HepG2 (cell line): ENCODE measurements around the gene ABI3. TPM values are rescaled to one million over a fixed set of nuclear protein-coding genes. Genes with fewer than 3 reads are reported as not detected.
"Not testable (repeated sequence)": the region's sequence is repeated elsewhere in the genome, so short reads cannot be mapped to it uniquely, and the experiment has no call there.

Experiments
- ATAC-seq: fragments of 200-7000 bp; cut with Tn5 transposase; 3 replicates; pipeline ENCODE4 v1.9.1; 2020; ENCODE audit warnings: mild to moderate bottlenecking, moderate library complexity
- BruUV-seq: library from RNA; stranded (reverse); fragments of 400-500 nt; replicated peaks from 2 replicates; lab custom pipeline; 2021; lab: Mats Ljungman, UMichigan
- CTCF ChIA-PET: fragments of 300-600 bp; formaldehyde crosslinking; extraction: SDS; loops from one replicate; lab custom pipeline; 2021; ENCODE audit warnings: low total read pairs, inconsistent platforms, low intra/inter-chr PET ratio; lab: Yijun Ruan, JAX
- POLR2A ChIA-PET: fragments of 350-600 bp; sonication (Branson Sonifier 250); formaldehyde crosslinking; loops from one replicate; lab custom pipeline; 2020; ENCODE audit warnings: antibody characterized with exemption, inconsistent platforms; lab: Yijun Ruan, JAX
- DNase-seq: peaks from one replicate; pipeline ENCODE4 v3.0.0-alpha.2; 2015; ENCODE audit warnings: low spot score
- FAIRE-seq: peaks from 3 replicates; lab custom pipeline; 2011; peaks lifted over from hg19 to GRCh38; lab: Jason Lieb, UNC
- H2AFZ ChIP-seq: one replicate; pipeline ENCODE4 v1.6.1; 2011; ENCODE audit warnings: low read length, inconsistent platforms
- H3K27ac ChIP-seq: fragments of 300-600 bp; 3 replicates; pipeline ENCODE4 v1.8.0; 2011; ENCODE audit warnings: mixed run types, mild to moderate bottlenecking, mixed read lengths, low read length, inconsistent platforms; ENCODE audit not compliant: insufficient read depth; ENCODE audit errors: extremely low read length
- H3K27me3 ChIP-seq, 2 experiments: fragments of 200-600 bp in 1 of 2; 2 replicates in 1 of 2; 3 replicates in 1 of 2; pipeline versions ENCODE4 v1.6.0 to v1.8.0; 2011; ENCODE audit warnings: low read length in 2 of 2, mild to moderate bottlenecking in 2 of 2, moderate library complexity in 2 of 2, inconsistent platforms in 1 of 2; ENCODE audit not compliant: insufficient read depth in 2 of 2, control insufficient read depth in 1 of 2
- H3K36me3 ChIP-seq, 2 experiments: fragments of 200-600 bp in 1 of 2; replicated peaks in 1 of 2; 2 replicates in 1 of 2; 3 replicates in 1 of 2; pipeline versions ENCODE4 v1.5.1 to v1.8.0; 2011; ENCODE audit warnings: low read length in 2 of 2, inconsistent platforms in 1 of 2; ENCODE audit not compliant: insufficient read depth in 2 of 2, control insufficient read depth in 1 of 2
- H3K4me1 ChIP-seq: 2 replicates; pipeline ENCODE4 v1.5.1; 2012; ENCODE audit warnings: low read length, inconsistent platforms; ENCODE audit not compliant: insufficient read depth
- H3K4me2 ChIP-seq: 2 replicates; pipeline ENCODE4 v1.6.0; 2011; ENCODE audit warnings: low read depth, low read length, inconsistent platforms
- H3K4me3 ChIP-seq, 3 experiments: fragments of 200-600 bp in 1 of 3; sonication (generic), shearing (Covaris generic) in 1 of 3; replicated peaks in 1 of 3; 2 replicates each; pipeline ENCODE4 v1.5.1; 2011 to 2016; ENCODE audit warnings: low read length in 3 of 3, inconsistent platforms in 2 of 3, low read depth in 2 of 3, mild to moderate bottlenecking in 2 of 3, control low read depth in 1 of 3, mixed read lengths in 1 of 3; ENCODE audit not compliant: insufficient read depth in 1 of 3
- H3K79me2 ChIP-seq: one replicate; pipeline ENCODE4 v1.6.1; 2011; ENCODE audit warnings: low read length, inconsistent platforms; ENCODE audit not compliant: insufficient read depth
- H3K9ac ChIP-seq: 2 replicates; pipeline ENCODE4 v1.6.0; 2011; ENCODE audit warnings: mild to moderate bottlenecking, low read depth, low read length, inconsistent platforms; ENCODE audit not compliant: insufficient read depth
- H3K9me3 ChIP-seq: 2 replicates; pipeline ENCODE4 v1.5.1; 2012; ENCODE audit warnings: mild to moderate bottlenecking, low read length
- H4K20me1 ChIP-seq: 2 replicates; pipeline ENCODE4 v1.6.0; 2011; ENCODE audit warnings: inconsistent platforms, mild to moderate bottlenecking, low read length, moderate library complexity; ENCODE audit not compliant: insufficient read depth
- ZNF761 ChIP-seq: sonication (generic); formaldehyde crosslinking; conservative IDR thresholded peaks from 2 replicates; pipeline ENCODE4 v1.4.0; 2020; ENCODE audit warnings: mild to moderate bottlenecking, missing genetic modification reagents
- WGBS: methylation state at CpG from one replicate; pipeline ENCODE4 v1.1.6; 2017; ENCODE audit warnings: low lambda C conversion rate; 5-methylcytosine and 5-hydroxymethylcytosine counted together
- in situ Hi-C: cut with HindIII; loops from 2 replicates; pipeline ENCODE4 v1.10.0; 2017; ENCODE audit warnings: low pct_unique_long_range_greater_than_20kb; ENCODE audit not compliant: extremely low pct_ligation_motif_present
- intact Hi-C: fragments of 100-400 bp; cut with micrococcal nuclease; formaldehyde crosslinking; loops from one replicate; pipeline ENCODE4 v1.10.0; 2022; ENCODE audit not compliant: unreplicated experiment
- polyA plus RNA-seq, 8 experiments: library from polyadenylated mRNA; depleted of rRNA in 3 of 8; stranded (reverse) in 7 of 8; unstranded in 1 of 8; fragments of >200 nt; fragmentation: Illumina TruSeq in 4 of 8; extraction: Trizol in 4 of 8; gene quantifications; 2 replicates each; pipeline versions ENCODE4 v1.2.1 to v1.2.3, GENCODE V29; 2011 to 2016; ENCODE audit warnings: low read depth in 4 of 8, missing spikeins in 1 of 8, mixed read lengths in 1 of 8; ENCODE audit not compliant: insufficient read depth in 1 of 8
- total RNA-seq, 5 experiments: library from RNA; depleted of rRNA; stranded (reverse); fragments of >200 nt; fragmentation: Illumina TruSeq; extraction: Trizol; gene quantifications; 2 replicates each; pipeline ENCODE4 v1.2.3, GENCODE V29; 2016; ENCODE audit warnings: low read depth in 1 of 5
- TF ChIP-seq, protein P1 (sequence below): sonication (generic); formaldehyde crosslinking; IDR thresholded peaks from 2 replicates; pipeline ENCODE4 v1.5.0; 2020; ENCODE audit warnings: mild to moderate bottlenecking, missing genetic modification reagents
- TF ChIP-seq, protein P2 (sequence below): sonication (generic); formaldehyde crosslinking; IDR thresholded peaks from 2 replicates; pipeline ENCODE4 v1.5.1; 2020; ENCODE audit warnings: mild to moderate bottlenecking, missing genetic modification reagents

ABI3 gene
- total and polyA plus RNA-seq, 2 of the 13 experiments (the other 11 are each of a cell fraction or from before 2014, with no cell fraction given) = not detected

DNA sequence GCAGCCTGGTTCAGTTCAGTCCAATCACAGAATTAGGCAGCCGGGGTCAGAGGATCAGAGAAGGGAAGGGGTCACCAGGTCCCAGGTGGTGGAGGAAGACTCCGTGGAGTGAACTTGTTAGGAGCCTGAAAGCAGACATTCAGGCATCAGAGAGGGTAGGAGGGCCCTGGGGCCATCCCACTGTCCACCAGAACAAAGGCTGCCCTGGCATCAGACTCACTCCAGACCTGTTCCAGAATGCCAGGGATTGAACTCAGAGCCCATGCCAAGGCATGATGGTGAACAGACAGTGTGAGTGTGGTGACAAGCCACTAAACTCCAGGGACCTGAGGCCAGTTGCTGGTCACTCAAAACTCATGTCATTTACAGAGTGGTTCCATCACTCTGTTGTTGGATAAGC is 40.3 kb upstream of the ABI3 start (continued):
- TF ChIP-seq, protein P1, sequence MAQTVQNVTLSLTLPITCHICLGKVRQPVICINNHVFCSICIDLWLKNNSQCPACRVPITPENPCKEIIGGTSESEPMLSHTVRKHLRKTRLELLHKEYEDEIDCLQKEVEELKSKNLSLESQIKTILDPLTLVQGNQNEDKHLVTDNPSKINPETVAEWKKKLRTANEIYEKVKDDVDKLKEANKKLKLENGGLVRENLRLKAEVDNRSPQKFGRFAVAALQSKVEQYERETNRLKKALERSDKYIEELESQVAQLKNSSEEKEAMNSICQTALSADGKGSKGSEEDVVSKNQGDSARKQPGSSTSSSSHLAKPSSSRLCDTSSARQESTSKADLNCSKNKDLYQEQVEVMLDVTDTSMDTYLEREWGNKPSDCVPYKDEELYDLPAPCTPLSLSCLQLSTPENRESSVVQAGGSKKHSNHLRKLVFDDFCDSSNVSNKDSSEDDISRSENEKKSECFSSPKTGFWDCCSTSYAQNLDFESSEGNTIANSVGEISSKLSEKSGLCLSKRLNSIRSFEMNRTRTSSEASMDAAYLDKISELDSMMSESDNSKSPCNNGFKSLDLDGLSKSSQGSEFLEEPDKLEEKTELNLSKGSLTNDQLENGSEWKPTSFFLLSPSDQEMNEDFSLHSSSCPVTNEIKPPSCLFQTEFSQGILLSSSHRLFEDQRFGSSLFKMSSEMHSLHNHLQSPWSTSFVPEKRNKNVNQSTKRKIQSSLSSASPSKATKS (CRISPR knock-in tag) = no peak

DNA sequence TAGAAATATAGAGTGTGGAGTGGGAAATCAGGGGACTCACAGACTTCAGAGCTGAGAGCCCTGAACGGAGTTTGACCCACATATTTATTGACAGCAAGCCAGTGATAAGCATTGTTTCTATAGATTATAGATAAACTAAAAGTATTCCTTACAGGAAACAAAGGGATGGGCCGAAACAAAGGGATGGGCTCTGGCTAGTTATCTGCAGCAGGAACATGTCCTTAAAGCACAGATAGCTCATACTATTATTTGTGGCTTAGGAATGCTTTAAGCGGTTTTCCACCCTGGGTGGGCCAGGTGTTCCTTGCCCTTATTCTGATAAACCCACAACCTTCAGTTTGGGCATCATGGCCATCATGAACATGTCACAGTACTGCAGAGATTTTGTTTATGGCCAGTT is 39.8 kb upstream of the ABI3 start:
- intact Hi-C loops, in situ Hi-C loops, H4K20me1 ChIP-seq, CTCF ChIA-PET, H3K4me3 ChIP-seq, H3K9ac ChIP-seq, DNase-seq, FAIRE-seq, H3K4me2 ChIP-seq, H2AFZ ChIP-seq, H3K4me1 ChIP-seq, H3K79me2 ChIP-seq, H3K36me3 ChIP-seq, ATAC-seq, H3K27ac ChIP-seq, BruUV-seq: not testable (repeated sequence)
- peaks cover 2 to 28% of the 10 kb centered on the region in 2 experiments; a peak in 3 of 5 replicates for H3K27me3 ChIP-seq
- TF ChIP-seq ZNF761 = peak; percentile 95
- H3K9me3 ChIP-seq = peaks cover 12% of the 10 kb centered on the region
- POLR2A ChIA-PET = interaction anchor here (1.3 kb wide), 1 partner anchor 22 kb away, joined by 3 read pairs; no protein-coding TSS in a partner anchor
- 6% methylated on average over 3 of the region's 3 CpGs for WGBS

DNA sequence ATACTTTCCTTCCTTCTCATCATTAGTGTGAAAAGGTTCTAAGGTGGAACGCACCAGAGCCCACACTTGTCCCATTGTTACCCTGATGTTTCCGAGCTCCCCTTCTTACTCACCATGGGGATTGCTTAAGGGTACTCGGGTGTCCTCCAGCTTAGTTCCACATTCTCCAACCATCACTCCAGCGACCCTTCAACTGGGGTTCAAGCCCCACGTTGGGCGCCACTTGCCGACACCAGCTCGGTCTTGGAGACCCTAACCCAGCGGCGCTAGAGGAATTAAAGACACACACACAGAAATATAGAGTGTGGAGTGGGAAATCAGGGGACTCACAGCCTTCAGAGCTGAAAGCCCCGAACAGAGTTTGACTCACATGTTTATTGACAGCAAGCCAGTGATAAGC is 34.5 kb upstream of the ABI3 start:
- DNase-seq, H3K27ac ChIP-seq, H3K27me3 ChIP-seq, H3K4me1 ChIP-seq, BruUV-seq, H3K4me3 ChIP-seq, intact Hi-C loops, ATAC-seq, H3K79me2 ChIP-seq, H3K36me3 ChIP-seq, H3K9ac ChIP-seq, H4K20me1 ChIP-seq, in situ Hi-C loops, FAIRE-seq, POLR2A ChIA-PET, CTCF ChIA-PET, H3K4me2 ChIP-seq, H2AFZ ChIP-seq: not testable (repeated sequence)
- peaks cover 30% of the 10 kb centered on the region for H3K9me3 ChIP-seq
- 48% methylated on average over 11 of the region's 11 CpGs for WGBS
- TF ChIP-seq, protein P2, sequence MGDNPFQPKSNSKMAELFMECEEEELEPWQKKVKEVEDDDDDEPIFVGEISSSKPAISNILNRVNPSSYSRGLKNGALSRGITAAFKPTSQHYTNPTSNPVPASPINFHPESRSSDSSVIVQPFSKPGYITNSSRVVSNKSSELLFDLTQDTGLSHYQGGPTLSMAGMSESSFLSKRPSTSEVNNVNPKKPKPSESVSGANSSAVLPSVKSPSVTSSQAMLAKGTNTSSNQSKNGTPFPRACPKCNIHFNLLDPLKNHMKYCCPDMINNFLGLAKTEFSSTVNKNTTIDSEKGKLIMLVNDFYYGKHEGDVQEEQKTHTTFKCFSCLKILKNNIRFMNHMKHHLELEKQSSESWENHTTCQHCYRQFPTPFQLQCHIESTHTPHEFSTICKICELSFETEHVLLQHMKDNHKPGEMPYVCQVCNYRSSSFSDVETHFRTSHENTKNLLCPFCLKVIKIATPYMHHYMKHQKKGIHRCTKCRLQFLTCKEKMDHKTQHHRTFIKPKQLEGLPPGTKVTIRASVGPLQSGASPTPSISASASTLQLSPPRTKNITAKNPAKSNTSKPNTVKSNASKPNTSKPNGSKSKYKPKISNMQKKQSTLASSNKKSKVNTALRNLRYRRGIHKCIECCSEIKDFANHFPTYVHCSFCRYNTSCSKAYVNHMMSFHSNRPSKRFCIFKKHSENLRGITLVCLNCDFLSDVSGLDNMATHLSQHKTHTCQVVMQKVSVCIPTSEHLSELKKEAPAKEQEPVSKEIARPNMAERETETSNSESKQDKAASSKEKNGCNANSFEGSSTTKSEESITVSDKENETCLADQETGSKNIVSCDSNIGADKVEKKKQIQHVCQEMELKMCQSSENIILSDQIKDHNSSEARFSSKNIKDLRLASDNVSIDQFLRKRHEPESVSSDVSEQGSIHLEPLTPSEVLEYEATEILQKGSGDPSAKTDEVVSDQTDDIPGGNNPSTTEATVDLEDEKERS (CRISPR knock-in tag) = 0 out of 2 replicates have a peak, but pooled peaks have one; percentile 41
